Measurements from ENCODE around the gene ZFAND4.
"Not testable (repeated sequence)": the region's sequence is repeated elsewhere in the genome, so short reads cannot be mapped to it uniquely, and the experiment has no call there.

The ZFAND4 gene

DNA sequence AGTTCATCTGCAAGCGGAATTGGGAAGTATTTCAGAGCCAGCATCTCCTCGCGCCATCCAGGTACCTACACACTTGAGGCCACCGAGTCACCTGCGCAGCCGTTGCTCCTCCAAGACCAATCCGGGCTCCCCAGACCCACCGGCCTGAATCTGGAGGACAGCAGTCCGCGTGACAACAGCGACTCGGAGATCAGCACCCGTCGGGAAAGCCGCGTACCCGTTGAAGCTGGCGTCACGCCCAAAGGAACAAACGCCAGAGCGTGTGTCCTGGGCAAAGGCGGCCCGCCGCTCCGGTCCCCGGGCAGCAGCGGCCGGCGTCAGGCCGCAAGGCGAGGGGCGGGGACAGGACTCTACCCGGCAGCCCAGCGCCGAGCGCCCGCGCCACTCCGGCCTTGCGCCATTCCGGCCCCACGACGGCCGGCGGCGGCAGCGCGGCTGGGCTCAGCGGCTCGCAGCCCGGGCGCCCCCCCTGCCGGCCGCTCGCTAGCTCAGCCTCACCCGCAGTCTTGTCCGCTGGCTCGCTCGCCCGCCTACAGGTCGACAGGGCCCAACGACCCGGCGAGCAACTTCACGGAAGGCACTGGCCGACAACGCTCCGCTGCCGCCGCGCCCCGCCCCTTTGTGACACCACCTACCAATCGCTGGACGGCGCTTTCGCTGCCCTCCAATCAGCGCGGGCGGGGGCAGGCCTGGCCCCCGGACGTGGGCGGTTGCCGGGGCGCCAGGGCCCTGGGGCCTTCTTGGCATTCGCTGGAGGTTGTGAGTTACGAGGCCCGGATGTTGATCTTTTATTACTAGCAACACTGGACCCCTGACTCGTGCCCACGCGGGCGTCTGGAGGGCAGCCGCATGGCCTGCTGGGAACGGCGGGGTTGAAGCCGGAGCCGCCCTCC is at the start of gene ZFAND4:
ZFAND4 (minus strand) TSS at position 592 of the 893 bp plus-strand sequence. CDS start 9,047 bp downstream, outside the sequence.
- peak; percentile 97 for DNase-seq

GRCh38 chr10:45721503-45721902 is 48.9 kb upstream of the ZFAND4 start:
- not testable (repeated sequence) for DNase-seq

DNA sequence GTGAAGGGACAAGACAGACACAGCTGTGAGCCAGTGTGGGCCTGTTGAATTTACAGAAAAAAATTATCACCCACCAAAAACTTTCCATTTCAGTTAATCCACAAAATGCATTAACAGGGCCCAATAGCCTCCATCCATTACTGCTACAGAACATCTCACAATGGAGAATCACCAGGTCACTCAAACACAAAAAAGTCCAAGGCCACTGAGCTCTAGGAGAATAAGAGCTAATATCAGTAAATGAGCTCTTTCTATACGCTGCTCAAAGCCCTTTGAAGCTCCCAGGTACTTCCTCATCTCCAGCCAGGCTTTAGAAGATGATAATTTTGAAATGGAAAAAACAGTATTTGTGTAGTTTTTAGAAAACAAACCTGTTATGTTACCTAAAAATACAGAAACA is 45.1 kb upstream of the ZFAND4 start:
- DNase-seq = not testable (repeated sequence)

DNA sequence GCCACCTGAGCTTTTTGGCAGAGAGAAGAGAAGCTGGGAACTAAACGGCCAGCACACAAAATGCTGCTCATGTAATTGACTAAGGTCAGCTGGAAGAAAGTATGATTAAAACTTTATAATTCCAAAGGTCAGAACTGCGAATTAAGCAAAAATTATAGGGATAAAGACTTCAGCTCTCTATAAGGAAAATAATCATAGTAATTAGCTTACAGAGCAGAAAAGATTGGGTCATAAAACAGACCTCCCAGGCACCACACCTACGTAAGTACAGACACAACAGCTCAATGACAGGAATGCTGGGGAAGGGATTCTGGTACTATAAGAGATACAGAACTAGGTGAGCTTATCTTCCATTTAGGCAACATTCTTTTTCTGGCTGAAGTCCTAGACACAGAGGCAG is 44.5 kb upstream of the ZFAND4 start:
- DNase-seq = not testable (repeated sequence)

DNA sequence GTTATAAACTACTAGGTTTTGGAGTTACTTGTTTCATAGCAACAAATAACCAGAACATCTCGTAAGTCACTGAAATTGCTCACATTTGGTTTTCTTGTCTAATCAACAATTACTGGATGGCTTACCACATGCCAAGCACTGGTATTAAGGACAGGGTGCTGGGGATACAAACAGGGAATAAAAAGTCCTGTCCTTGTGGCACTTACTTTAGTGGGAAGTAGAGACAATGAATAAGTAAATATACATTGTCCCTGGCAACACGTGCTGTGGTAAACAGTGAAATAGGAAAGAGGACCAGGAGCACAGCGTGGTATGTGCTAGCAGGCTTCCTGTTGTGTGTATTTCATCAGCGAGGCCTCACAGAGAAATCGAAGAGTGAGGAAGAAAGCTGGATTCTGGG is 38.7 kb upstream of the ZFAND4 start:
- DNase-seq = not testable (repeated sequence)

DNA sequence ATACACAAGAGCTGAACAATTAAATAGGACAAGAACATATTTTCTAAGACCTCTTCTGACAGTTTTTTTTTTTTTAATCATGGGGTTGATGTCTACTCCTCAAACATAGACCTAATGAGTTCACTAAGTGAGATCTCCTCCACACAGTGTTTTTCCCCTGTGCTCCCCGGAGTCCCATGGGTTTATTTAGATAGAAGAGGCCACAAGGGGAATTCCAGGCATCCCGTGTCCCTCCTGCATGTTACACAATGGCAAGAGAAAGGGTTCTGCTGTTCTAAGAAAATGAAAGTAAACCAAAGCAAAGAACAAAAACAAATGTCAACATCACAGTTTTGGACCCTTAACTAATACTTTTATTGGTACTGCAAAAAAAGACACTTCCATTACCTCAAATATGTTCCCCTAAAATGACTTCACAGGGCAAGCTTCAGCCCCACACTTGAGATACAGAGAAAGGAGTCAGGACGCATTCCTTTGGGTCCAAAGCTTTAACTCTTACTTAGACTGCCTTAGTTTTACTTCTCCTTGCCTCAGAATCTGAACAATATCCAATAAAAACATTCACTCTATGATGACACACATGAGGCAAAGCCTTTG is 37.7 kb upstream of the ZFAND4 start:
- not testable (repeated sequence) for DNase-seq

- DNase-seq = not testable (repeated sequence)
Observed at GRCh38 chr10:45678467-45678866, 5.9 kb upstream of the ZFAND4 start.

DNA sequence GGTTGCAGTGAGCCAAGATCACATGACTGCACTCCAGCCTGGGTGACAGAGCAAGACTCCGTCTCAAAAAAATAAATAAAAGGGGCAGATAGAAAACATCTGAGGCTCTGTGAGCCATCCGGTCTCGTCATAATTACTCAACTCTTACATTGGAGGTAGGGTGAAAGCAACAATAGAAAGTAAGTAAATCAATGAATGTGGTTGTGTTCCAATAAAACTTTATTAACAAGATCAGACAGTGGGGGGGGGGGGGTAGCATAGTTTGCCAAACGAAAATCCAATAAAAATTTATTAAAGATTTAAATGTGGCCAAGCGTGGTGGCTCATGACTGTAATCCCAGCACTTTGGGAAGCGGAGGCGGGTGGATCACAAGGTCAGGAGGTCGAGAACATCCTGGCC is 2.8 kb upstream of the ZFAND4 start:
- no peak for DNase-seq

DNA sequence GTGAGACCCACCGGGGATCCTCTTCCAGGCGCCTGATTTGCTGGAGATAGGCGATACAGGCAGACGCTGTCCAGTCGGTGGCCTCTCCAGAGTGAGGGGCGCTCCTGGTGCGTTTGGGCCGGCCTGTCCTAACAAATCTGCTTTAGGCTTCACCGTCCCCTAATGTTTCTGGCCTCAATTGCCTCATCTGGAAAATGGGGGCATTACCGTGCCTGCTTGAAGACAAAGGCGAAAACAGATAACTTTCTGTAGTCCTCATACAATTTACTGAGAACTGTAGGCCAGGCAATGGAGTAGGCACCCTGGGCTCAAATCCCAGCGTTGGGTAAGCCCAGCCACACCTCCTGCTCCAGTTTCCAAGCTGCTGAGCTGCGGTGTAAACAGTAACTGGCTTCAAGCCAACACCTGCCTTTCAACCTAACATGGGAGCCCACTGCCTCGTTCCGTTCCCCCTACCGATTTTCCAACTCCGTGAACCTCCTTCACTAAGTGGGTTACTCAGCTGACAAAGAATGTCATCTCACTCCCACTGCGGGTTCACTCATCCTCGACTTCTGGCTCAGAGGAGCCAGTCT is 589 bp upstream of the ZFAND4 start:
- no peak for DNase-seq

- not testable (repeated sequence) for DNase-seq
Observed at GRCh38 chr10:45671300-45671699, 1.3 kb downstream of the ZFAND4 start.

DNA sequence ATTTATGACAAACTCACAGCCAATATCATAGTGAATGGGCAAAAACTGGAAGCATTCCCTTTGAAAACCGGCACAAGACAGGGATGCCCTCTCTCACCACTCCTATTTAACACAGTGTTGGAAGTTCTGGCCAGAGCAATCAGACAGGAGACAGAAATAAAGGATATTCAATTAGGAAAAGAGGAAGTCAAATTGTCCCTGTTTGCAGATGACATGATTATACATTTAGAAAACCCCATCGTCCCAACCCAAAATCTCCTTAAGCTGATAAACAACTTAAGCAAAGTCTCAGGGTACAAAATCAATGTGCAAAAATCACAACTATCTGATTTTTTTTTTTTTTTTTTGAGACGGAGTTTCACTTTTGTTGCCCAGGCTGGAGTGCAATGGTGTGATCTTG is 2.7 kb downstream of the ZFAND4 start:
- DNase-seq = not testable (repeated sequence)

- no peak for DNase-seq
Observed at GRCh38 chr10:45660876-45661411, 11.6 kb downstream of the ZFAND4 start.

DNA sequence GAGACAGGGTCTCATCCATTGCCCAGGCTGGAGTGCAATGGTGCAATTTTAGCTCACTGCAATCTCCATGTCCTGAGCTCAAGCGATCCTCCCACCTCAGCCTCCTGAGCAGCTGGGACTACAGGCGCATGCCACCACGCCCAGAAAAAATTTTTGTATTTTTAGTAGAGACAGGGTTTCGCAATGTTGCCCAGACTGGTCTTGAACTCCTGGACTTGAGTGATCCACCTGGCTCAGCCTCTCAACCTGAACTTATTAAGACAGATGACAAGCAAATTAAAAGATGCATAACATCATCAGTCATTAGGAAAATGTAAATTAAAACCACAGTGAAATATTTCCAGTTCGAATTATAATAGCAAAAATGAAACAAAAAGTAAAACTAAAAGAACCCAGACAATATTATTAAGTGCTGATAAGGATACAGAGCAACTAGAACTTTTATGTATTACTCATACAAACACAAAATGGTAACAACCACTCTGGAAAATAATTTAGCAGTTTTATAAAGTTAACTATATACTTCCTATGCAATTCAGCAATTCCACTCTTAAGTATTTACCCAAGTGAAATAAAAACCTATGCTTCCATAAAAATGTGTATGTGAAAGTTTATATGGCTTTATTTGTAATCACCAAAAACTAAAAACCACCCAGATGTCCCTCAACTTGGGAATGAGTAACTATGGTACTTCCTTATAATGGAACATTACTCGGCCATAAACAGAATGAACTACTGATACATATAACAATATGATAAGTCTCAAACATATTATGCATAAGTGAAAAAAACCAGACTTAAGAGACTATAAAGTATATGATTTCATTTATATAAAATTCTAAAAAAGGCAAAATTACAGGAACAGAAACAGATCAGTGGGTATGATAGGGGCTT is 15.3 kb downstream of the ZFAND4 start:
- DNase-seq = no peak

- no peak for DNase-seq
Observed at GRCh38 chr10:45655219-45655618, 17.4 kb downstream of the ZFAND4 start.

GRCh38 chr10:45654753-45655141 is 17.8 kb downstream of the ZFAND4 start:
- DNase-seq = not testable (repeated sequence)

GRCh38 chr10:45653454-45653853 is 19.1 kb downstream of the ZFAND4 start:
- no peak for DNase-seq

DNA sequence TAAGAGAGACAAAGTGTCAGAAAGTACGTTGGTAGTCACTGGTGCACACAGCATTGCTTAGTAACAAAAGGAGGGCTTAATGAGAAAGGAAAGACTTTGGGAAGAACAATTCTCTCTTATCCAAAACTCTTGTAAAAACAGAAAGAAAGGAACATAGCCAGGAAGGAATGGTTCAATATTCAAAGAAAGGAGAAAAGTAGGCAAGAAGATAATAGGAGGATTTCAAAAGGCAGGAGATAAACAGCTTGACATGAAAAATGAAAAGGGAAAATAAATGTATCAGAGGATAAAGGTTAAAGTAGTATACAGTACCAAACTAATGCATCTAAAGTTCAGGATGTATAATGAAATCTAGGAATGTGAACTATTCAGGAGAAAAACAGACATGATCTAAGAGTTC is 20.1 kb downstream of the ZFAND4 start:
- DNase-seq = no peak

GRCh38 chr10:45649296-45649695 is 23.3 kb downstream of the ZFAND4 start:
- DNase-seq = no peak

DNA sequence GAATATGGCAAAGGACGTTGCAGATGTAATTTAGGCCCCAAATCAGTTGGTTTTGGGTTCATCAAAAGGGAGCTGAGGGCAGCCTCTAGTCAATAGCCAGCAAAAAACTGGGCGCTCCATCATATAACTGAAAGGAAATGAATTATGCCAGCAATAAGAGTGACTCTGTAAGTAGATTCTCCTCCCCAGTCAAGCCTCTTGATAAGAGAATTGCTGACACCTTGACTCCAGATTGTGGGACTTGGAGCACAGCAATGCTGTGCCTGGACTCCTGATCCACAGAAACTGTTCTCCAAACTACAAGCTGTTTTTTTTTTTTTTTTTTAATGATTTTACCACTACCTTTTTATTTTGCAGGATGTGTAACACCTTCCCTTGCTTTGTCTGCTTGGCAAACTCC is 25.5 kb downstream of the ZFAND4 start:
- DNase-seq = no peak

DNA sequence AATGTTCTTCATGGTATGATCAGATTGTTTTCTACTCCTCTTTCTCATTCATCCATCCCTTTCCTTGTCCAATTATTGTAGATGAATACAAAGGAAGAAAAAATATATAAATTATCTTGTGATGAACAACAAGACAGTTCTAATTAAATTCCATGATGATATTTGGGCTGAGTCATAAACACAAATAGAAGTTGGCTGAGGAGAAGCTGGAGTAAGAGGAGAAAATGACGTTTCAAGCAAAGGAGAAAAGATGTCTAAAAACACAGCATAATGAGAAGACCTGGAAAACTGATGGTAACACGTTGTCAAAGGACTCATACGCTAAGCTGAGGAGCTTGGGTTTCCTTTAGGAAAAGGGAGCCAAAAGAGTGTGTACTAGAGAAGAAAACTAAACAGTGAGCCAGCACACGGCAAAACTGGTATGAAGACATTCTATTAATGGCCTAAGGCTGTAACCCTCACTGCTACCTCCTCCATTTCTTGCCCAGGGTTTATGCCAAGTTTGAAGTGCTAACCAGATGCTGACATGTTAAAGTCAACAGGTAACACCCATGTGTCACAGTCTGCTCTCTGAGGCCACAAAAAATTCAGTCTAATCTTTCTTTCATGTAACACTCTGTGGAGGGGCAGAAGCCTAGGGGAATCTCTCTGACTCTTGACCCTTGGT is 26.1 kb downstream of the ZFAND4 start:
- DNase-seq = no peak

DNA sequence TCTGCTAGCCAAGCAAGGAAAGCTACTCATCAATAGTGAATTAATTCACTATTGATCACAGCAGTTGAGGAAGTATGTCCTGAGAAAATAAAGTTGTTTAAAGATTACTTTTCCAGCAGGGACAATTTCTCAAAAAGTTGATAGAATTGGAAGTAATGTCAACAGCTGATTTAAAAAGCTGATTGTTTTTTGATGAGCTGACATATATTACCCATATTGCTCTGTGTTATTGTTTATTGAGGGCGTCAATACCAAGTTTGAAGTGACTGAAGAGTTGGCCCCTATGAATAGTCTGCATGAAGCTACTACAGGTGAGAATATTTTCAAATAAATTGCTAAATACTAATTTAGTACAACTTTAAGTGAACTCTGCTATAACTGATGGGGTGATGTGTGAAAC is 28.0 kb downstream of the ZFAND4 start:
- no peak for DNase-seq

GRCh38 chr10:45640941-45641340 is 31.6 kb downstream of the ZFAND4 start:
- DNase-seq = no peak
